H9 (cell line): Measurements from ENCODE around the gene MFGE8. TPM values are rescaled to one million over a fixed set of nuclear protein-coding genes. Genes with fewer than 3 reads are reported as not detected.

Source experiments
- DNase-seq: peaks from one replicate; pipeline ENCODE4 v3.0.0-alpha.2; 2017
- H2AFZ ChIP-seq: one replicate; pipeline ENCODE4 v1.6.1; 2013; ENCODE audit warnings: mild to moderate bottlenecking, low read length, control low read depth, moderate library complexity
- H2AK5ac ChIP-seq: 2 replicates; pipeline ENCODE4 v1.6.1; 2013; ENCODE audit warnings: low read length, control low read depth, mixed read lengths; ENCODE audit not compliant: insufficient read length
- H2BK120ac ChIP-seq: one replicate; pipeline ENCODE4 v1.6.1; 2013; ENCODE audit warnings: low read depth, mild to moderate bottlenecking, low read length, control low read depth, inconsistent platforms; ENCODE audit not compliant: poor library complexity, severe bottlenecking
- H2BK12ac ChIP-seq: 2 replicates; pipeline ENCODE4 v1.6.1; 2013; ENCODE audit warnings: low read length, control low read depth, mixed read lengths, low read depth; ENCODE audit not compliant: insufficient read length
- H2BK15ac ChIP-seq: 2 replicates; pipeline ENCODE4 v1.6.1; 2013; ENCODE audit warnings: low read depth, low read length, control low read depth
- H2BK20ac ChIP-seq: one replicate; pipeline ENCODE4 v1.6.1; 2013; ENCODE audit warnings: low read depth, mild to moderate bottlenecking, low read length, control low read depth, inconsistent platforms; ENCODE audit not compliant: poor library complexity, severe bottlenecking
- H2BK5ac ChIP-seq: 2 replicates; pipeline ENCODE4 v1.6.1; 2013; ENCODE audit warnings: low read length, control low read depth, mixed read lengths; ENCODE audit not compliant: insufficient read length
- H3K14ac ChIP-seq: 2 replicates; pipeline ENCODE4 v1.6.1; 2013; ENCODE audit warnings: low read length, control low read depth; ENCODE audit not compliant: insufficient read depth
- H3K18ac ChIP-seq: 2 replicates; pipeline ENCODE4 v1.6.1; 2013; ENCODE audit warnings: low read depth, mild to moderate bottlenecking, mixed read lengths, low read length, control low read depth; ENCODE audit not compliant: insufficient read length
- H3K23ac ChIP-seq: 2 replicates; pipeline ENCODE4 v1.6.1; 2013; ENCODE audit warnings: low read length, control low read depth, mixed read lengths, low read depth; ENCODE audit not compliant: insufficient read length
- H3K23me2 ChIP-seq: 2 replicates; pipeline ENCODE4 v1.6.1; 2013; ENCODE audit warnings: low read depth, mild to moderate bottlenecking, mixed read lengths, low read length, control low read depth; ENCODE audit not compliant: insufficient read length, poor library complexity, severe bottlenecking
- H3K27ac ChIP-seq: 2 replicates; pipeline ENCODE4 v1.5.1; 2013; ENCODE audit warnings: low read length, control low read depth, mixed read lengths, low read depth; ENCODE audit not compliant: insufficient read length
- H3K27me3 ChIP-seq: 2 replicates; pipeline ENCODE4 v1.6.1; 2013; ENCODE audit warnings: low read length, control low read depth, inconsistent platforms; ENCODE audit not compliant: insufficient read depth
- H3K4ac ChIP-seq: 2 replicates; pipeline ENCODE4 v1.6.1; 2013; ENCODE audit warnings: low read depth, mild to moderate bottlenecking, control low read depth, inconsistent platforms, low read length, moderate library complexity
- H3K4me1 ChIP-seq: 2 replicates; pipeline ENCODE4 v1.6.1; 2013; ENCODE audit warnings: low read length, control low read depth, inconsistent platforms; ENCODE audit not compliant: insufficient read depth
- H3K4me2 ChIP-seq: 2 replicates; pipeline ENCODE4 v1.6.1; 2013; ENCODE audit warnings: low read length, control low read depth, mixed read lengths; ENCODE audit not compliant: insufficient read length, insufficient read depth
- H3K56ac ChIP-seq: 2 replicates; pipeline ENCODE4 v1.6.1; 2013; ENCODE audit warnings: low read depth, mild to moderate bottlenecking, mixed read lengths, low read length, control low read depth; ENCODE audit not compliant: insufficient read length
- H3K79me1 ChIP-seq: 2 replicates; pipeline ENCODE4 v1.6.1; 2013; ENCODE audit warnings: low read depth, mild to moderate bottlenecking, moderate library complexity, low read length, control low read depth, inconsistent platforms; ENCODE audit not compliant: insufficient read depth, poor library complexity, severe bottlenecking
- H3K79me2 ChIP-seq: 2 replicates; pipeline ENCODE4 v1.6.1; 2013; ENCODE audit warnings: low read length, control low read depth, inconsistent platforms; ENCODE audit not compliant: insufficient read depth
- H3K9ac ChIP-seq: 2 replicates; pipeline ENCODE4 v1.6.1; 2013; ENCODE audit warnings: low read length, control low read depth, mixed read lengths; ENCODE audit not compliant: insufficient read length; ENCODE audit errors: extremely low read depth
- H3K9me3 ChIP-seq: one replicate; pipeline ENCODE4 v1.6.1; 2013; ENCODE audit warnings: low read depth, low read length, inconsistent platforms; ENCODE audit not compliant: control insufficient read depth
- H3T11ph ChIP-seq: one replicate; pipeline ENCODE4 v1.6.1; 2013; ENCODE audit warnings: mild to moderate bottlenecking, low read length, control low read depth, inconsistent platforms
- H4K20me1 ChIP-seq: one replicate; pipeline ENCODE4 v1.6.1; 2013; ENCODE audit not compliant: control insufficient read depth, insufficient read length, insufficient read depth
- H4K5ac ChIP-seq: 2 replicates; pipeline ENCODE4 v1.6.1; 2013; ENCODE audit warnings: low read depth, mild to moderate bottlenecking, mixed read lengths, low read length, control low read depth; ENCODE audit not compliant: insufficient read length
- H4K8ac ChIP-seq: replicated peaks from 2 replicates; pipeline ENCODE4 v1.6.1; 2013; ENCODE audit warnings: low read length, control low read depth, mixed read lengths, low read depth; ENCODE audit not compliant: insufficient read length
- H4K91ac ChIP-seq: 2 replicates; pipeline ENCODE4 v1.6.1; 2013; ENCODE audit warnings: low read depth, mild to moderate bottlenecking, moderate library complexity, mixed read lengths, low read length, control low read depth; ENCODE audit not compliant: insufficient read length
- H3K27ac Mint-ChIP-seq, 3 experiments: 2 replicates in 2 of 3; 3 replicates in 1 of 3; pipeline ENCODE4 v1.8.0; 2020 to 2021; ENCODE audit warnings: mixed read lengths in 3 of 3, mild to moderate bottlenecking in 1 of 3, moderate library complexity in 1 of 3
- H3K27me3 Mint-ChIP-seq: 2 replicates; pipeline ENCODE4 v1.8.0; 2021; ENCODE audit warnings: low read depth, mild to moderate bottlenecking, moderate library complexity, mixed read lengths
- H3K36me3 Mint-ChIP-seq, 3 experiments: 2 replicates in 2 of 3; 3 replicates in 1 of 3; pipeline ENCODE4 v1.8.0; 2020 to 2021; ENCODE audit warnings: low read depth in 3 of 3, mixed read lengths in 3 of 3; ENCODE audit not compliant: insufficient read depth in 1 of 3
- H3K4me1 Mint-ChIP-seq, 2 experiments: 2 replicates each; pipeline ENCODE4 v1.8.0; 2020; ENCODE audit warnings: mixed read lengths in 2 of 2
- H3K4me3 Mint-ChIP-seq, 2 experiments: 2 replicates in 1 of 2; 3 replicates in 1 of 2; pipeline ENCODE4 v1.8.0; 2020 to 2021; ENCODE audit warnings: mild to moderate bottlenecking in 2 of 2, mixed read lengths in 2 of 2, moderate library complexity in 1 of 2
- H3K9me3 Mint-ChIP-seq, 2 experiments: 2 replicates in 1 of 2; 3 replicates in 1 of 2; pipeline ENCODE4 v1.8.0; 2020; ENCODE audit warnings: mild to moderate bottlenecking in 2 of 2, mixed read lengths in 2 of 2, moderate library complexity in 1 of 2
- WGBS: extraction: QIAGEN DNeasy Blood & Tissue Kit; methylation state at CpG from one replicate; pipeline ENCODE4 v1.1.7; 2013; ENCODE audit warnings: missing lambda C conversion rate, low lambda C conversion rate, mixed read lengths; ENCODE audit not compliant: insufficient read length; ENCODE audit errors: extremely low coverage; 5-methylcytosine and 5-hydroxymethylcytosine counted together
- total RNA-seq: library from RNA; stranded (reverse); gene quantifications from 2 replicates; pipeline ENCODE4 v1.2.1, GENCODE V29; 2021
- TF ChIP-seq, protein P1 (sequence below): fragments of 200-600 bp; sonication (generic); conservative IDR thresholded peaks from 3 replicates; pipeline ENCODE4 v1.8.0; 2021; ENCODE audit warnings: antibody characterized with exemption, mild to moderate bottlenecking

The MFGE8 gene
- total RNA-seq, 1 experiment from 2014 or later = 653 TPM

DNA sequence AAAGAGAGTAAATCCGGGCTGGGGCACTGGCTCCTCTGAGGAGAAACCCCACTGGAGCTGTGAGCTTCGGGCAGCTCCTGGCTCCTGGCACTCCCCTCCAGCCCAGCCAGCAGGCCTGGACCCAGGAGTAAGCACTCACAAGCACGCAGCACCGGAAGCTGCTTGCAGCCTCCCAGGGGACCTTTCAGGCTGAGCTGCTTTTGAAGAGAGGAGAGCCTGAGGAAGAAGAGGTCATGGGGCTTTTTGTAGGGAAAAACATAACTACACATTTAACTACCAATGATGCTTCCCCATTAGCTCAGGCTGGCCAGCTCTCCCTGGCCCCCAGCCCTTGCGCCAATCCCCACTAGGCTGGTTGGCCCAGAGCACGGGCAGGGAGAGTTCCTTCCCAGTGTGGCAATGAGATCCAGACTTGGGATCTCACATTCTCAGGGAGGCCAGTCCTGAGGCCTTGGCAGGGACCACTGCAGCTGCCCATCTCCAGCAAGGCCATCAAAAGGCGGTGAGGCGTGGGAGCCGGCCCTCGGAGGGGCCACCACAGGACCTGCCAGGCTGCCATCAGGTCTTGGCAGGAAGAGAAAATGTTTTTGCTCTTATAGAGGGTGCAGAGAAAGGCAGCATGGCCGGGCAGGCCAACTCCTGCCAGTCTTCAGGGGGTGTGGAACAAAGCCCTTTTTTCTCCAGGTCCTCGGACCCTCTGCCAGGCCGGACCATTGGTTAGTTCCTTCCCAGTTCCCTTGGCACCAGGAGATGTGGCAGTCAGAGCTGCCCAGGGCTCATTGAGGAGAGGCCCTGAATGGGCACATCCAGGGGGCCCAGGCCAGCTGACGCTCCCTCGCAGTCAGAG is 41.5 kb upstream of the MFGE8 start:
- Histone ChIP-seq H3K4me2 (no peak overlapping the region), H3K27me3 (no peaks in the 10 kb centered on the region), H2BK15ac (no peak overlapping the region), H3K9ac (no peak overlapping the region), H4K5ac (no peak overlapping the region), H4K91ac (no peak overlapping the region), H3K79me2 (no peaks in the 10 kb centered on the region), H3K18ac (no peak overlapping the region), H3K27ac (no peak overlapping the region), H3K23me2 (no peaks in the 10 kb centered on the region), H3K56ac (no peak overlapping the region), H2AFZ (peak overlapping the region; percentile 3), H4K20me1 (no peaks in the 10 kb centered on the region), H3K23ac (no peak overlapping the region), H2BK12ac (no peak overlapping the region), H2AK5ac (no peak overlapping the region), H3K4me1 (no peaks in the 10 kb centered on the region; the same call in 1 of the 2 replicates), H2BK120ac (no peak overlapping the region), H2BK20ac (no peak overlapping the region), H3K14ac (no peak overlapping the region), H4K8ac (no peak overlapping the region), H2BK5ac (no peak overlapping the region), H3K4ac (no peak overlapping the region), H3K79me1 (no peaks in the 10 kb centered on the region), H3K9me3 (no peaks in the 10 kb centered on the region), H3T11ph (no peak overlapping the region)
- peaks cover 15 to 16% of the 10 kb centered on the region in 2 experiments for H3K4me1 Mint-ChIP-seq
- H3K4me3 Mint-ChIP-seq = no peak overlapping the region
- H3K27ac Mint-ChIP-seq = peak overlapping the region in 1 of 3 experiments; percentile 62; a peak in 1 of 7 replicates
- no peak for DNase-seq
- TF ChIP-seq, protein P1, sequence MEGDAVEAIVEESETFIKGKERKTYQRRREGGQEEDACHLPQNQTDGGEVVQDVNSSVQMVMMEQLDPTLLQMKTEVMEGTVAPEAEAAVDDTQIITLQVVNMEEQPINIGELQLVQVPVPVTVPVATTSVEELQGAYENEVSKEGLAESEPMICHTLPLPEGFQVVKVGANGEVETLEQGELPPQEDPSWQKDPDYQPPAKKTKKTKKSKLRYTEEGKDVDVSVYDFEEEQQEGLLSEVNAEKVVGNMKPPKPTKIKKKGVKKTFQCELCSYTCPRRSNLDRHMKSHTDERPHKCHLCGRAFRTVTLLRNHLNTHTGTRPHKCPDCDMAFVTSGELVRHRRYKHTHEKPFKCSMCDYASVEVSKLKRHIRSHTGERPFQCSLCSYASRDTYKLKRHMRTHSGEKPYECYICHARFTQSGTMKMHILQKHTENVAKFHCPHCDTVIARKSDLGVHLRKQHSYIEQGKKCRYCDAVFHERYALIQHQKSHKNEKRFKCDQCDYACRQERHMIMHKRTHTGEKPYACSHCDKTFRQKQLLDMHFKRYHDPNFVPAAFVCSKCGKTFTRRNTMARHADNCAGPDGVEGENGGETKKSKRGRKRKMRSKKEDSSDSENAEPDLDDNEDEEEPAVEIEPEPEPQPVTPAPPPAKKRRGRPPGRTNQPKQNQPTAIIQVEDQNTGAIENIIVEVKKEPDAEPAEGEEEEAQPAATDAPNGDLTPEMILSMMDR = no peak
- WGBS = no CpG with 5 or more reads among the region's 15 CpGs
- H3K36me3 Mint-ChIP-seq = peaks cover 6 to 14% (median 14%) of the 10 kb centered on the region in 3 experiments
- peaks cover 12 to 13% of the 10 kb centered on the region in 2 experiments for H3K9me3 Mint-ChIP-seq
- H3K27me3 Mint-ChIP-seq = peaks cover 7% of the 10 kb centered on the region
